ENCODE results near the gene IRAK1.
A peak's percentile ranks its signal among the peaks of the same experiment; 100 is the strongest.

IRAK1 gene

DNA sequence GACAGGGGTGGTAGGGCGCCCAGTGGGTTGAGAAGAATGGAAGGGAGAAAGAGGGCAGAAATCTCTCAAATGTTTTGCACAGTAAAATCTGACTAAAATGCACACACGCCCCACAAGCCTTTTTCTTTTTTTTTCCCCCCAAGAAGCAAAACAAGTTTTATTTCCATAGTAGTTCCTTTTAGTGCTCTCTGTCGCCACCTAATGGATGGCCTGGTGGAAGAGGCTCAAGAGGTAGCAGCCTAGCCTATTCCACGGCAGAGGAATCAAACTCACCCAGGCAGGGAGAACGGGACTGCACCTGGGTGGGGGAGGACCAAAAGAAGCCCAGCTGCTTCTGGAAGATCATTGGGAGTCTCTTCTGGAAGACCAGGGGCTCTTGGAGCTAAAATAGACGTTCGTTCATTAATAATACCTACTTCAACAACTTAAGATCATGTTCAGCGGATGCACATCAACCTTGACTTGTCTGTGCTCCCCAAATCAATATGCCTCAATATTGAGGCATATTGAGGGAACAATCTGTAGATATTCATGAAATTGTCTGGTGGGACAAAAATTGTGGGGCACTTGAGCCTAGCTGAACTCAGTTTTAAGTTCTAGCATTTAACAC lies 31.6 kb upstream of the IRAK1 start:
- H3K36me3 ChIP-seq (ENCODE audit: control insufficient read depth in 1 of 2, insufficient read depth in 2 of 2, low read length in 2 of 2): no peaks in the 10 kb centered on the region
- no peak overlapping the region for H3K4me3 ChIP-seq (ENCODE audit: low read depth in 1 of 2, low read length in 2 of 2)
- peaks cover 21 to 56% of the 10 kb centered on the region in 2 donors for H3K4me1 ChIP-seq (ENCODE audit: control insufficient read depth in 1 of 2, insufficient read depth in 2 of 2, low read length in 2 of 2)
- no peaks in the 10 kb centered on the region for H3K27me3 ChIP-seq (ENCODE audit: low read depth, low read length)
- no peak overlapping the region for H3K27ac ChIP-seq (ENCODE audit: low read length)
- H3K9me3 ChIP-seq (ENCODE audit: control insufficient read depth in 1 of 2, low read length in 2 of 2): no peaks in the 10 kb centered on the region

DNA sequence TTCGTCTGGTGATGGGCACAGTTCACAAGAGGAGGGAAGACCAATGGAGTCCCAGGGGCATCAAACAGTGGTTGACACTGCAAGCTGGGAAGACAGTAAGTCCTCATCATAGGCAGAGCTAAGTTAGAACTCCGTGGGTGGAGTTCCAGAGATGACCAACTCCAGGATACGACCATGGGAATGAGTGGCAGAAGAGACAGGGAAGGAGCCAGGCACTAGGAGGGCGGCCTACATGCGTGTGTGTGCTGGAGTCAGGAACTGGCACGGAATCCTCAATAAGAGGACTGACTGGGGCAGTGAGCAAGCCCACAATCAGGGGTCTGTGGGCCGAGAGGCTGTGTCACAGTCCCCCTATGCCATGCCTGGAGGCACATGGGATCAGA lies 30.4 kb upstream of the IRAK1 start:
- Histone ChIP-seq H3K4me1 (ENCODE audit: control insufficient read depth in 1 of 2, insufficient read depth in 2 of 2, low read length in 2 of 2) (peaks cover 22 to 67% of the 10 kb centered on the region in 2 donors), H3K9me3 (ENCODE audit: control insufficient read depth in 1 of 2, low read length in 2 of 2) (no peaks in the 10 kb centered on the region), H3K36me3 (ENCODE audit: control insufficient read depth in 1 of 2, insufficient read depth in 2 of 2, low read length in 2 of 2) (no peaks in the 10 kb centered on the region), H3K27ac (ENCODE audit: low read length) (no peak overlapping the region), H3K4me3 (ENCODE audit: low read depth in 1 of 2, low read length in 2 of 2) (no peak overlapping the region), H3K27me3 (ENCODE audit: low read depth, low read length) (no peaks in the 10 kb centered on the region)

DNA sequence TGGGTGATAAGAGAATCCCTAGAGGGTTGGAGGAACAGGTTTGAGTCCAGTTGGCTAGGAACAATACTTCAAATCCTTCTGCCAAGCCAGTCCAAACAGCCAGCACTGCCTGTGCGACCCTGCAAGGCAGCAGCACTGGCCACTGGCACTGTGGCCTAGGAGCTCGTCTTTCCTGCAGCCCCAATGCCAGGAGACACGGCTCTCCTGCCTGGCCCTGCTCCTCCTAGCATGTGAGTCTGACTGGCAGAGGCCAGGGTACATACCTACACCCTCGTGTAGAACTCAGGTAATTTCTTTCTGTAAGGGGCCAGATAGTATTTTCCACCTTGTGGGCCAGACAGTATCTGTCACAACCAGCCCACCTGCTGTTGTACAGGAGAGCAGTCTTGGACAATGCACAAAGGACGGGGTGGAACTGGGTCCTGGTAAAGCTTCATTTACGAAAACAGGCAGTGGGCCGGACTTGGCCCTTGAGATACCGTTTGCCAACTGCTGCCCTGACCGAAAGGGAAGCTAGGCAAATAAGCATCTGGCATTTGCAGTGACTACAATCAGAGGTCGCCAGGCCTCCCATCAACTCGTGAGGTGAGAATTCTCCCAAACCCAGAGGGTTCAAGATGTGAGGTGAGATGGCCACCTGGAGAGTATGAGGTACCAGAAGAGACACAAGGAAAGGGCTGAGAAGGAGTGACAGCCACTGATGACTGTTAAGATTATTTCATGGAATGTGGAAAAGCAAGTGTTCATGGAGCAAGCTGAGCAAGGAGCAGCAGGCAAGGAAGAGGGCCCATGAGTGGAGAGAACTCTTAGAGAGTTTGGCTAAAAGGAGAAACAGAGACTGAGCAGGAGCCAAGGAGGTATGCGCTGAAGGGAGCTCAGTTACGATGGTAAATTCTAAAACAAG lies 29.8 kb upstream of the IRAK1 start:
- no peaks in the 10 kb centered on the region for H3K36me3 ChIP-seq (ENCODE audit: control insufficient read depth in 1 of 2, insufficient read depth in 2 of 2, low read length in 2 of 2)
- H3K4me3 ChIP-seq (ENCODE audit: low read depth in 1 of 2, low read length in 2 of 2): no peak overlapping the region
- H3K27me3 ChIP-seq (ENCODE audit: low read depth, low read length): no peaks in the 10 kb centered on the region
- H3K9me3 ChIP-seq (ENCODE audit: control insufficient read depth in 1 of 2, low read length in 2 of 2): no peaks in the 10 kb centered on the region
- H3K27ac ChIP-seq (ENCODE audit: low read length): no peak overlapping the region
- peaks cover 22 to 72% of the 10 kb centered on the region in 2 donors for H3K4me1 ChIP-seq (ENCODE audit: control insufficient read depth in 1 of 2, insufficient read depth in 2 of 2, low read length in 2 of 2)

DNA sequence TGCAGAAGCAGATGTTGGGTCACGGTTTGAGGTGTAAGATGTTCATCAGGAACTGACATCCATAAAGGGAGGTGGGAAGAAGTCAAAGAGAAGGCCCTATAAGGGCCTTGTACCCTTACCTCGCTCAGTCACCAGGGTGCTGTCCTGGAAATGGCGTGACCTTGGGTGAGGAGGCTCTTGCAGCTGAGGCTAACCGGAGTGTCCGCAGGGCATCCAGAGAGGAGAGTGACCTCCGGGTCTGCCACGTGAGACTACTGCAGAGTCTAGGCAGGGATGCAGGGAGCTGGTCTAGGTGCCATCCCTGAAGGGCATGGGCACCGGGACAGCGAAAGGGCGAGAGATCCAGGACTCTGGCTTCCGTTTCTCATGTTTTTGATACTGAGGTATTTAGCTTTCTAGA lies 28.7 kb upstream of the IRAK1 start:
- Histone ChIP-seq H3K36me3 (ENCODE audit: control insufficient read depth in 1 of 2, insufficient read depth in 2 of 2, low read length in 2 of 2) (no peaks in the 10 kb centered on the region), H3K27ac (ENCODE audit: low read length) (no peak overlapping the region), H3K4me1 (ENCODE audit: control insufficient read depth in 1 of 2, insufficient read depth in 2 of 2, low read length in 2 of 2) (peaks cover 22 to 76% of the 10 kb centered on the region in 2 donors), H3K9me3 (ENCODE audit: control insufficient read depth in 1 of 2, low read length in 2 of 2) (no peaks in the 10 kb centered on the region), H3K4me3 (ENCODE audit: low read depth in 1 of 2, low read length in 2 of 2) (no peak overlapping the region), H3K27me3 (ENCODE audit: low read depth, low read length) (no peaks in the 10 kb centered on the region)

DNA sequence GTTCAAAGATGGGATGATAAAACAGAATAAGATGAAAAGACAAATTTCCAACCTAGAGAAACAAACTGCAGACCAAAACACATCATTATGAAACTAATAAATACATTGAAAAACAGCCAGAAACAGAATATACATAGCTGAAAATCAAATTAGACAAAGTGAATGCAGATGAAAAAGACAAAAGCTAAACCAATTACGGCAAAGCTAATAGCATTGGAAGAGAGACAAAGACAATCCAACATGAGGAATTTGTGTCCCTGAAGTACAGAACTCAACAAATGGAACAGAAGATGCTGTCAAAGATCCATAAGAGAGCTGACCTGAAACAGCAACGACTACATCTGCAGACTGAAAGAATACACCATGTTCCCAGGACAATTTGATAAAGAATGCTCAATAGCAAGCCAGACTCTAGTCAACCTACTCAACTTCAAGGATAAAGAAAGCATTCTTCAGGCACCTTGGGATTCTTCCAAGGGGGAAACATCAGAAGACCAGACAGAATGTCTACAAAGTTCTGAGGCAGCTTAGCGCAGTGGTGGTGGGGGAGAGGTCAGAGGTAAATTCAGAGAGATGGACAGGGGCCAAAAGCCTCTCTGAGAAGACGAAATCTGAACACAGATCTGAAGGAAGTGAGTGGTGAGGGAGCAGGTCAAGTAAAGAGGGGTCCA lies 27.4 kb upstream of the IRAK1 start:
- Histone ChIP-seq H3K36me3 (ENCODE audit: control insufficient read depth in 1 of 2, insufficient read depth in 2 of 2, low read length in 2 of 2) (peaks cover 0 to 5% of the 10 kb centered on the region in 2 donors), H3K9me3 (ENCODE audit: control insufficient read depth in 1 of 2, low read length in 2 of 2) (no peaks in the 10 kb centered on the region), H3K27me3 (ENCODE audit: low read depth, low read length) (no peaks in the 10 kb centered on the region), H3K4me3 (ENCODE audit: low read depth in 1 of 2, low read length in 2 of 2) (no peak overlapping the region), H3K4me1 (ENCODE audit: control insufficient read depth in 1 of 2, insufficient read depth in 2 of 2, low read length in 2 of 2) (peaks cover 22 to 80% of the 10 kb centered on the region in 2 donors), H3K27ac (ENCODE audit: low read length) (no peak overlapping the region)

DNA sequence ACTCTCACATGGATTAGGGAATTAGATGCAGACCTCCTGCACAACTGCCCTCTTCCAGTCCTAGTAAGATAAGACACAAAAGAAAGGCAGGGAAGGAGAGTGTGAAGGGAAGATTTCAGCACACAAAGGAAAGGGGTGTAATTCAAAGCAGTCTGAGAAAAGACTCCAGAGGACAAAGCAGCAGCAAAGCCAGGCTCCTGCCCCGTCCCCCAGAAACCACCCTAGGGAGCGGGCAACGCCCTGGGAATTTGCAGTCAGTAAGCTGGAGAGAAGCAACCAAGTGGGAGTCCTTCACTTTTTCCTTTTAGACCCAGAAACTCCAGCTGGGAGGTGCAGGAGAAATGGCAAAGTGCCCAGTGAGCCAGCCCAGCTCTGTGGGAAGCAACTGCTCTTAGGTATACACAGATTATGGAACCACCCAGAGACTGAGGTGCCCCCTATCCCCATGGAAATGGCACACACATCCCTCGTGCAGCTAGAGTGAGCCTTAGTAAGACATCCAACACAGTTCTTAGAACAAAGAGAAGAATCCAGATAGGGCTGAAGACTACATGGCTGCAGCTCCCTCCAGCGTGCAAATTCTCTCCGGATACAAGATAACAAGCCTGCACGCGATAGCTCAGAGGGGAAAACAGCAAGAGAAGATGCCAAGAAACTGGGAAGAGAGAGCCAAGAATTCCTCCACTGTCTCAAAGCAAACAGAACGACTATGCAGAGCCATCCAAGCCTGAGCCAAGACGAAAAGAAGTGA lies 26.5 kb upstream of the IRAK1 start:
- Histone ChIP-seq H3K4me3 (ENCODE audit: low read depth in 1 of 2, low read length in 2 of 2) (no peak overlapping the region), H3K9me3 (ENCODE audit: control insufficient read depth in 1 of 2, low read length in 2 of 2) (no peaks in the 10 kb centered on the region), H3K4me1 (ENCODE audit: control insufficient read depth in 1 of 2, insufficient read depth in 2 of 2, low read length in 2 of 2) (peaks cover 25 to 79% of the 10 kb centered on the region in 2 donors), H3K27ac (ENCODE audit: low read length) (no peak overlapping the region), H3K27me3 (ENCODE audit: low read depth, low read length) (no peaks in the 10 kb centered on the region), H3K36me3 (ENCODE audit: control insufficient read depth in 1 of 2, insufficient read depth in 2 of 2, low read length in 2 of 2) (peaks cover 0 to 5% of the 10 kb centered on the region in 2 donors)

DNA sequence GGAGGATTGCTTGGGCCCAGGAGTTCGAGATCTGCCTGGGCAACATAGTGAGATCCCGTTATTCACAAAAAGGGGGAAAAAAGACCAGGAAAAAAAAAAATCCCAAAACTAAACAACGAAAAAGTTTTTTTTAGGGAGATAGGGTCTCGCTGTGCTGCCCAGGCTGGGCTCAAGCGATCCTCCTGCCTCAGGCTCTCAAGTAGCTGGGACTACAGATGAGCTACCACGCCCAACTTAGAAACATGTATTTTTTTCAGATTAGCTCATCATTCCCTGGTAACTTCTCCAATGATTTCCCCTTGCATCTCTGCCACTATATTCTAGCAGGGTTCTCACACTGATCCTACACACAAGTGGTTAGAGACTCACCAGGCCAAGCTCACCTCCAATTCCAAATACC lies 24.4 kb upstream of the IRAK1 start:
- H3K27me3 ChIP-seq (ENCODE audit: low read depth, low read length): no peaks in the 10 kb centered on the region
- peaks cover 26 to 71% of the 10 kb centered on the region in 2 donors for H3K4me1 ChIP-seq (ENCODE audit: control insufficient read depth in 1 of 2, insufficient read depth in 2 of 2, low read length in 2 of 2)
- no peaks in the 10 kb centered on the region for H3K9me3 ChIP-seq (ENCODE audit: control insufficient read depth in 1 of 2, low read length in 2 of 2)
- H3K27ac ChIP-seq (ENCODE audit: low read length): peak overlapping the region; percentile 14
- no peak overlapping the region for H3K4me3 ChIP-seq (ENCODE audit: low read depth in 1 of 2, low read length in 2 of 2)
- H3K36me3 ChIP-seq (ENCODE audit: control insufficient read depth in 1 of 2, insufficient read depth in 2 of 2, low read length in 2 of 2): peaks cover 0 to 5% of the 10 kb centered on the region in 2 donors

DNA sequence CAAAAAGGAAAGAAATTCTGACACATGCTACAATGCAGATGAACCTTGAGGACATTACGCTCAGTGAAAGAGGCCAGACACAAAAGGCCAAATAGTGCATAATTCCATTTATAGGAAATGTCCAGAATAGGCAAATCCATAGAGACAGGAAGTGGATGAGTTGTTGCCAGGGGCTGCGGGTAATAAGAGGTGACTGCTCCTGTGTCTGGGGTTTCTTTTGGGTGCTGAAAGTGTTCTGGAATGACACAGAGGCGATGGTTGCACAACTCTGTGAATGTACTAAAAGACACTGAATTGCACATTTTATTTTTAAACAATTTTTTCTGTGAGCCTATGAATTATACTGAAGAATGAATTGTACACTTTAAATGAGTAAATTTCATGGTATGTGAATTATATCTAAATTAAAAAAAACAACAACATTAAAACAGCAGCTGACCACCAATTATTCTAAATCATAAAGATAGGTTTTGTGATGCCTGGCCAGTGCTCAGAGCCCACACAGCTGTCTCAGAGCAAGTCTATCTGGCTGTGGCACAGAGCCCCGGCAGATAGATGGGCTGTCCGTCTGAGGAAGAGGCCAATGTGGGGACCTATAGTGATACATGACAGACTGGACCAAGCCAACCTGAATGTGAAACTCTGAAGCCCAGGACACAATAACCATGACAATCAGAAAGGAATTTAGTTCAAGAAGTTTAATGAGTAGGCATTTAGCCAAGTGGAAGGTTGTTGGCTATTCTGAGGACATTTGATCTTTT lies 23.5 kb upstream of the IRAK1 start:
- Histone ChIP-seq H3K27ac (ENCODE audit: low read length) (no peak overlapping the region), H3K4me3 (ENCODE audit: low read depth in 1 of 2, low read length in 2 of 2) (no peak overlapping the region), H3K9me3 (ENCODE audit: control insufficient read depth in 1 of 2, low read length in 2 of 2) (no peaks in the 10 kb centered on the region), H3K36me3 (ENCODE audit: control insufficient read depth in 1 of 2, insufficient read depth in 2 of 2, low read length in 2 of 2) (peaks cover 4 to 5% of the 10 kb centered on the region in 2 donors), H3K27me3 (ENCODE audit: low read depth, low read length) (no peaks in the 10 kb centered on the region), H3K4me1 (ENCODE audit: control insufficient read depth in 1 of 2, insufficient read depth in 2 of 2, low read length in 2 of 2) (peaks cover 21 to 62% of the 10 kb centered on the region in 2 donors)

DNA sequence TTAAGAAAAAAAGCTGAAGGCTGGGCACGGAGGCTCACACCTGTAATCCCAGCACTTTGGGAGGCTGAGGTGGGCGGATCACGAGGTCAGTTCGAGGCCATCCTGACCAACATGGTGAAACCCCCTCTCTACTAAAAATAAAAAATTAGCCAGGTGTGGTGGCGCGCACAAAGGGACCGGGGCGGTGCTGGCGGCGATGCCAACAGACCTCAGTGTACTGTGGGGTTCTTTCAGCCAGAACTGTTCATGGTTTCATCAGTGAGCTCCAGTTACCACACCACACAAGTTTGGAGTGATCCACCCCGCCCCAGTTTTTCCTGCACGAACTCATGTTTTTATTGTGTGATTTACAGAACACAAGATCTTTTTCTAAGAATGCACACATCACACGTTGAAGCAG lies 21.2 kb upstream of the IRAK1 start:
- no peaks in the 10 kb centered on the region for H3K9me3 ChIP-seq (ENCODE audit: control insufficient read depth in 1 of 2, low read length in 2 of 2)
- no peak overlapping the region for H3K4me3 ChIP-seq (ENCODE audit: low read depth in 1 of 2, low read length in 2 of 2)
- H3K4me1 ChIP-seq (ENCODE audit: control insufficient read depth in 1 of 2, insufficient read depth in 2 of 2, low read length in 2 of 2): peaks cover 9 to 39% of the 10 kb centered on the region in 2 donors
- H3K27me3 ChIP-seq (ENCODE audit: low read depth, low read length): no peaks in the 10 kb centered on the region
- peak overlapping the region; percentile 45 for H3K27ac ChIP-seq (ENCODE audit: low read length)
- H3K36me3 ChIP-seq (ENCODE audit: control insufficient read depth in 1 of 2, insufficient read depth in 2 of 2, low read length in 2 of 2): peaks cover 4 to 5% of the 10 kb centered on the region in 2 donors

DNA sequence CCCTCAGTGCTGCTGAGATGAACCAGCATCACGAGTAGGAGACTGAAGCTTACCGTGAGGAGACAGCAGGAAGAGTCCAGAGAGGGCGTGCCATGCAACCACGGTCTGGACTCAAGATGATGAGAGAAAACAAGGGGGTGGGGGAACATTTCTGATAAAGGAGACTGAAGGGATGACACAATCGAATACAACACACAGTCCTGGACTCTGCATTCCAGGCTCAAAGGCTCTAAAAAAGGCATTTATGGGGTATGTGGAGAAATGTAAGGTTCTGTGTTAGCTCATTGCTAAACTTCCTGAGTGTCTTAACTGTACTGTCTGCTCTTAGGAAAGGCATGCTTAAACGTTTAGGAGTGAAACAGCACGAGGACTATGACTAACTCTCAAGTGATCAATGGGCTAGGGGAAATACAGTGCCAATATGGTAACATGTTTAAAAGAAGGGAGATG lies 20.6 kb upstream of the IRAK1 start:
- no peaks in the 10 kb centered on the region for H3K9me3 ChIP-seq (ENCODE audit: control insufficient read depth in 1 of 2, low read length in 2 of 2)
- no peak overlapping the region for H3K4me3 ChIP-seq (ENCODE audit: low read depth in 1 of 2, low read length in 2 of 2)
- H3K4me1 ChIP-seq (ENCODE audit: control insufficient read depth in 1 of 2, insufficient read depth in 2 of 2, low read length in 2 of 2): peaks cover 9 to 34% of the 10 kb centered on the region in 2 donors
- peak overlapping the region; percentile 61 for H3K27ac ChIP-seq (ENCODE audit: low read length)
- H3K36me3 ChIP-seq (ENCODE audit: control insufficient read depth in 1 of 2, insufficient read depth in 2 of 2, low read length in 2 of 2): peaks cover 4 to 5% of the 10 kb centered on the region in 2 donors
- no peaks in the 10 kb centered on the region for H3K27me3 ChIP-seq (ENCODE audit: low read depth, low read length)

Data from muscle layer of duodenum (tissue), 2 donors.